ENCODE measurements around the gene BCL2L13.

BCL2L13 gene, protein sequence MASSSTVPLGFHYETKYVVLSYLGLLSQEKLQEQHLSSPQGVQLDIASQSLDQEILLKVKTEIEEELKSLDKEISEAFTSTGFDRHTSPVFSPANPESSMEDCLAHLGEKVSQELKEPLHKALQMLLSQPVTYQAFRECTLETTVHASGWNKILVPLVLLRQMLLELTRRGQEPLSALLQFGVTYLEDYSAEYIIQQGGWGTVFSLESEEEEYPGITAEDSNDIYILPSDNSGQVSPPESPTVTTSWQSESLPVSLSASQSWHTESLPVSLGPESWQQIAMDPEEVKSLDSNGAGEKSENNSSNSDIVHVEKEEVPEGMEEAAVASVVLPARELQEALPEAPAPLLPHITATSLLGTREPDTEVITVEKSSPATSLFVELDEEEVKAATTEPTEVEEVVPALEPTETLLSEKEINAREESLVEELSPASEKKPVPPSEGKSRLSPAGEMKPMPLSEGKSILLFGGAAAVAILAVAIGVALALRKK

DNA sequence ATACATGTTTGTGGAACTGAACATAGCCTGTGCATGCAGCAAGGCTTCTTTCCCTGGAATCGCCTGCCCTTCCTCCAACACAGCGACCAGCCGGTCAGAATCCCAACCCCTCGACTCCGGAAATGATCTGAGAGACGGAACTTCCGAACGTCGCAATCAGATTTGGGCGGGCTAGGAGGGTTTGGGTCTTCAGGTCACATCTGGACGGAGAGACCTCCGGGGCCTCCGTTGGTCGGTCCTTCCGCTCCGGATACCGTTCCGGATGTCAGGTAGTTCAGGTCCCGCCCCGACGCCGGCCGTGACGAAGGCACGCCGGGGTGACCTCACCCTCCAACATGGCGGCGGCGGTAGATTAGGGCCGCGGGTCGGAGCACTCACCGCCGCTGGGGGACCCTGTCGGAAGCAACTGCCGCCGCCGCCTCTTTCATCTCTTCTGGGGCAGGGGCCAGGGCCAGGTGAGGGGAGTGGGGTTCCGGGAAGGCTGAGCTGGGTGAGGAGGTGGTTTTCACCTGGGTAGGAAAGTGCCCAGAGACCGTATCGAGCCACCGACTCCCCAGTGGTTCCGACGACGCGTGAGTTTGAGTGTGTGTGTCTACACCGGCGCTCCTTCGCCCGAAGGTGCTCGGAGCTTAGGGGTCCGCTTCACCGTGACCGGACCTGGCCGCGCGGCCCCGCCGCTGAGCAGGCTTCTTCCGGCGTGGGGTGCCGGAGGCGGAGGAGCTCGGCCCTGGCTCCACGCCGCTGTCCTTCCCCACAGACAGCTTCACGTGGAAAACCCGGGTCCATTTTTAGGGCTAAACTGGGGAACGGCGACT lies at the start of gene BCL2L13:
TSS of gene BCL2L13 (plus strand) at position 326 of the 815 bp plus-strand sequence. CDS start 16,955 bp downstream, outside the sequence.
- DNase-seq (ENCODE audit: low spot score): peak; percentile 93

DNA sequence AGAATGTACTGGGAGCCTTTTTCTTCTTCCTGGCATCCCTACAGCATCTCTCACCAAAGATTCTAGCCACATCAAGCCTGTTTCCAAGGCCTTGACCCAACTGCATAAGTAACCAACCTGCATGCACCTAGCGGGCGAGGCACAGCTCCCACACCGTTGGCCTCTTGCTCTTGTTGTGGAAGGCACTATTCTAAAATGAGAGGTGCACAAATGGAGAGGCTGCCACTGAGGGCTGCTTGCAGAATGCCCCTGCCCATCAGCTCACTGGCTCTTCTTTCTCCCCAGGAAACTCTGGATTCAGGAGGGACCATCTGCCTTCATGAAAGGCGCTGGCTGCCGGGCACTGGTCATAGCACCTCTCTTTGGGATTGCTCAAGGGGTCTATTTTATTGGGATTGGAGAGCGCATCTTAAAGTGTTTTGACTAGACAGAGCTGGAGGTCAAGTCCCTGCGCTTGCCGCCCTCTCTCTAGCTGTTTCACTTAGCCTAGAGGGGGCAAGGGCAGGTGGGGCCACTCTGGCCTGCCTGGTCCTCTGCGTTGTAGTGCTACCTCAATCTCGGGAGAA lies 48.7 kb upstream of the BCL2L13 start:
- no peak for DNase-seq (ENCODE audit: low spot score)

DNA sequence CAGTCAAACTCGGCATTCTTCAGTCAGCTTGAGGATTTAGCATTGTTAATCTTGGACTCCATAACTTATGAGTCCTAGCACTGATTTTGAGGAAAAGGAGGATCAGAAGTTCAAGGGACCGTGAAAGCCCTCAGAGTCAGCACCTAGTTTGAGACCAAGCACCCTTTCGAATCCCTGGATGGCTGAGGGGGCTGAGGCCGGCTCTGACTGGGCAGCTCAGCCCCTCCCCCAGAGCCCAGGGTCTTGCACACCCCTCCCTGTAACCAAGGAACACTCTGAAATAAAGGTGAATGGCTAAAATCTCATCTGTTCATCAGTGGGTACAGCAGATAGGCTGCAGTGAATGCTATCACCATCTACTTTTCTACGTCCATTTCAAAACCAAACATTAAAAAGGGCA lies 48.0 kb upstream of the BCL2L13 start:
- no peak for DNase-seq (ENCODE audit: low spot score)

DNA sequence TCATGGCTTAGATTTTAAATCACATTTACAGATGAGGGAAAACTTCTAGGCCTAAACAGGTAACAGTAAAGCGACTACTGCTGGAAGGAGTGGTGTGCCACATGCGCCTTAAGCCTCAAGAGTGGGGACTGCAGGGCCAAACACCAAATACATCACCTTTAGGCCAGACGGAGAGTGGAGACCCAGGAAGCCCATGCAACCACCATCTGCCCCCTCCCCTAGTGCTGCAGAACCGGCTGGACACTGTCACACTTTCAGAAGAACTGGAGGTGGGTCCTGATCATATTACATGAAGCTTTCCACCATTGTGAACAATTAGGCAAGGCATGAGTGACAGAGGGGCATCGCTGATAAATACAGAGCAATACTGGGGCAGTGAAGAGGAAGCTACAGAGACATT lies 46.4 kb upstream of the BCL2L13 start:
- DNase-seq (ENCODE audit: low spot score): no peak

DNA sequence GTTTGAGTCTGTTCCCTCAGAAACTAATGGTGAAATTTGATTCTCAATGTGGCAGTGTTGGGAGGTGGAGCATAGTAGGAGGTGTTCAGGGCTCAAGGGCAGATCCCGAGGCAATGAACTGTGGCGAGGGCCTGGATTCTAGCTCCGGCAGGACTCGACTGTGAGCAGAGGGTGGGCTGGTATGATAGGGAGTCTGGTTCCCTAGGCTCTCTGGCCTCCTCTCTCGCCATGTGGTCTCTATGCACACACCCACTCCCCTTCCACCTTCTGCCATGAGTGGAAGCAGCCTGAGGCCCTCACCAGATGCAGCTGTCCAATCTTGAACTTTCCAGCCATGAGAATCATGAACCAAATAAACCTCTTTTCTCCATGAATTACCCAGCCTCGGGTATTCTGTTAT lies 42.3 kb upstream of the BCL2L13 start:
- DNase-seq (ENCODE audit: low spot score): no peak

DNA sequence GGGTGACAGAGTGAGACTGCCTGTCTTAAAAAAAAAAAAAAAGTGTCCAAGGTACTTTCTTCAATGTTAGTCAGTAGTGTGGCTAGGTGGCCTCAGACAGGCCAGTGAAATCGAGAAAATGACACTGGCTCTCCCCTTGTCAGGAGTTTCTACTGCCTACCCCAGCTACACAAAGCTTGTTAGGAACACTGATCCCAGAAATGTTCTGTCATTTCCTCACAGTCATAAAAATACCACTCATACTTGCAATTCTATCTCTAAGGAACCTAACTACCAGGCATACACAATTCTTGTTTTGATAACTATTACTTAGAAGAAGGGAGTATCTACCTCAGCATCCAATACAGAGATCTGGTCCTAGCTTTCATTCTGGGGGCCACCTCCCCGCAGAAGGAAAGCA lies 41.3 kb upstream of the BCL2L13 start:
- no peak for DNase-seq (ENCODE audit: low spot score)

DNA sequence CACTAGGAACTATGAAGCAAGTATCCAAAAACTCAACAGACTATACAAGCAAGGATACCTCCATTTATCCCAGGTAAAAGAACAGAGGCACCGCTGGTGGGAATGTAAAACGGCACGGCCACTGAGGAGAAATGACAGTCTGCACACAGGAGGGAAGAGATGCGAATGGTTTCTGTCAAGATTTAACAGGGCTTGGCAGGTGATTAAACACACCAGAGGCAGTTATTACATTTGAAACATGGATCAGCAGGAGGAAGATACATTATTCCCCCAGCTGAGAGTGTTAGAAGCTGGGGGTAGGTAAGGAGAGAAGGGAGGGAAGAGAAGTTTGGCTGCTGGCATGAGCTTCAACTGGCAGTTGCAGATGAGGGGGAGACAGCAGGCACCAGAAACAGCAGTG lies 40.2 kb upstream of the BCL2L13 start:
- no peak for DNase-seq (ENCODE audit: low spot score)

DNA sequence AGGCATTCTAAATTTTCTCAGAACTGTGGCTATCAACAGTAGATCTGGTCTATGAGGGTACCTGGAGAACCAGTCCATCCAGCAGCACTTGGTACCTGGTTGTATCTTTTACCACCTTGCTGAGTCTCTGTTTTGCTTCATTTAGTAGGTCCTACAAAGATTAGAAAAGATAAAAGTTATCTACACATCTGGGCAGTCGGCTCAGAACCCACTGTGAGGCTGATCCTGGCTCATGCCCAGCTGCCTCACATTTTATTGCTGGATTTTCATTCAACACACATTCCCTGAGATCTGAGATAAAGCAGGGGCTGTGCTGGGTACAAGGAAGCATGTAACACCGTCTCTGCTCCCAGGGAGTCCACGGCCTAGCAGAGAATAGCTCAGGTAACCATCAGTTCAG lies 37.5 kb upstream of the BCL2L13 start:
- DNase-seq (ENCODE audit: low spot score): no peak

DNA sequence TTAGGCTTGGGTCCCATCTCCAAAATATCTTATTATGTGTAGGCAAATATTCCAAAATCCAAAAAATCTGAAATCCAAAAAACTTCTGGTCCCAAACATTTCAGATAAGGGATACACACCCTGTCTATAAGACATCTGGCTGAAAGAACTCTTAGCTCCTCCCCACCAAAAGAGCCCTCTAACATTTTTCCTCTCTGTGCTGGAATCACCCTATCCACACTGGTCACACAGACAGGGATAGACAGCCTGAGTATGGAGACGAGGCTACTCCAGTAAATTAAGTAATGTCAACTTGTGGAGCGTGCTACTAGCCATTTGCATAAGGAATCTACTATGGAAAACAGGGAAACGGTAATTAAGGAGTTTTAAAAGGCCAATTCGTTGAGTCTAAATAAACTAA lies 34.9 kb upstream of the BCL2L13 start:
- DNase-seq (ENCODE audit: low spot score): no peak

DNA sequence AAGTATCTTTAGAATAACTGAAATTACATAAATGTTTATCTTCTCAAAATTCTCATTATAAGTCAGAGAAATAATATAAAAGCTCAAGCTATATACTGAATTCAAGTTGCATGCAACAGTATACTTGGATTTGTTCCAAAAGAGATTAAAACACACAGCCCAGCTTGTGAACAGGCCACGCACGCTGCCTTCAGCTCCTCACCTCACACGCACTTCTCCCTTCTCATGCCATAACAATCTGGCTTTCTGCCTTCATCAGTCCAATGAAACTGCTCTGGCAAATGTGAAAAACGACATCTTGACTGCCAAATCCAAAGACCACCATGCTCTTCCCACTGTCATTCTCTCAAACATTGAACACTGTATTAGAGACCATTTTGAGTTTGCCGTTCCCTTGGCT lies 32.1 kb upstream of the BCL2L13 start:
- DNase-seq (ENCODE audit: low spot score): no peak

DNA sequence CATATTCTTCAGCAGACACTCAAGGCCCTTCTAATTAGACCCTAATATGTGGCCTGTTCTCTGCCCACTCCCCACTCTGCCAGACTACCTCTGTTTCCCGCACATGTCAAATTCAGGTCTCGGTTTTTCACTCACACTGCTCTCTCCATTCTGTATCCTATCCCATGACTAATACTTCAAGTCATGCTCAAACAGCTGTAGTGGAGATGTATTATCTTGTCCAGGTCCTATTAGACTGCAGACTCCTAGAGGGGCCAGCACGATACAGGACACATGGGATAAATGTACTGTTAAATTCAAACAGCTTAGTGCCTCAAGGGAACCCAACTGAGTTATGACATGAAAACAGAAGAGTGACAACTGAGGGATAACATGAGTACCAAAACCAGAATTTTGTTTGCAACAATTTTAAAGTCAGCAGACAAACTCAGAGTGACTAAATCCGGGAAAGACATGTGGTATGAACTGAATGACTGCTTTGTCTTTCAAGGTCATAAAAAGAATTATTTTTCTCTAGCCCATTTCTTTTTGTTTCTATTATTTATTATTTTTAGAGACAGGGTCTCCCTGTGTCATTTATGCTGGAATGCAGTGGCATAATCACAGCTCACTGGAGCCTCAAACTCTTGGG lies 30.6 kb upstream of the BCL2L13 start:
- DNase-seq (ENCODE audit: low spot score): no peak

DNA sequence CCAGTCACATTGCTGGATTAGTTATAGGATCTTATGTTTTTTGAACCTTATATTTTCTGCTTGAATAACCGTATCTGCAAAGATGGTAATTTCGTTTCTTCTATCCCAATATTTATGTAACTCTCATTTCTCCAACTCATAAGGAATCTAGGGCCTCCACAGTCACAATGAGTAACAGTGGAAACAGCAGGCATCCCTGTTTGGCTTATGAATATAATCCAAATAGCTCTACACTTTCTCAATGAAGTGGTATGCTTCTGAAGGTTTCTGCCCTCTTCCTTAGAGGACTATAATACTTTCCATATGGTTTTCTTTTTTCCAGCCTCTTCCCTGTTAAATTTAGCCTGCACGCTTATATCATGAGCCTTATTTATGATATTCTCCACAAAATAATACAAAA lies 26.5 kb upstream of the BCL2L13 start:
- DNase-seq (ENCODE audit: low spot score): no peak

DNA sequence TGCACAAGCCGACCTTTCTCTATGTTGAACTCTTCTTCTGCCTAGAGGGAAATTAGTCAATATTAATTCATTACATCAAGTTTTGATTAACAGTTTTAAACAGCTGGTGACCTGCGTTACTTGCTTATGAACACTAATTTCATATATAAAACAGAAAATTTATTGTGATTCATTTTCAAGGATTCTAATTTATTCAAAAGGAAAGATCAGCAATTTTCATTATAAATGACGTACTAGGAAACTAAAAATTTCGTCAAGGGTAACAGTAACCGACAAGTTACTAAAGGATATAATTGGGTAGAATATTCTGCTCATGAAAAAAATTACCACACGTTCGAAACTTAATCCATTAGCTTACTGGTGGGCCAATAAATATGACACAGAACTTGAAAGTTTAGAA lies 25.3 kb upstream of the BCL2L13 start:
- no peak for DNase-seq (ENCODE audit: low spot score)

DNA sequence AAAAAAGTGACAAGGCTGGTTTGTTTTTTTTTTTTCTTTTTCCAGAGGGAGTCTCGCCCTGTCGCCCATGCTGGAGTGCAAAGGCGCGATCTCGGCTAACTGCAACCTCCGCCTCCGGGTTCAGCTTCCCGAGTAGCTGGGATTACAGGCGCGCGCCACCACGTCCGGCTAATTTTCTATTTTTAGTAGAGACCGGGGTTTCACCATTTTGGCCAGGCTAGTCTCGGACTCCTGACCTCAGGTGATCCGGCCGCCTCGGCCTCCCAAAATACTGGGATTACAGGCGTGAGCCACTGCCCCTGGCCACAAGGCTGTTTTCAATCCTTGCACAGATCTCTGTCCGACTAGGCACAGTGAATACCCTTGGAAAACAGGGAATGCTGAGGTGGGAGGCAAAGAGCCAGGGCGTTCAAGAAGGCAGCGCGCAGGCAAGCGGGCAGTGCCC lies 10.6 kb upstream of the BCL2L13 start:
- no peak for DNase-seq (ENCODE audit: low spot score)

DNA sequence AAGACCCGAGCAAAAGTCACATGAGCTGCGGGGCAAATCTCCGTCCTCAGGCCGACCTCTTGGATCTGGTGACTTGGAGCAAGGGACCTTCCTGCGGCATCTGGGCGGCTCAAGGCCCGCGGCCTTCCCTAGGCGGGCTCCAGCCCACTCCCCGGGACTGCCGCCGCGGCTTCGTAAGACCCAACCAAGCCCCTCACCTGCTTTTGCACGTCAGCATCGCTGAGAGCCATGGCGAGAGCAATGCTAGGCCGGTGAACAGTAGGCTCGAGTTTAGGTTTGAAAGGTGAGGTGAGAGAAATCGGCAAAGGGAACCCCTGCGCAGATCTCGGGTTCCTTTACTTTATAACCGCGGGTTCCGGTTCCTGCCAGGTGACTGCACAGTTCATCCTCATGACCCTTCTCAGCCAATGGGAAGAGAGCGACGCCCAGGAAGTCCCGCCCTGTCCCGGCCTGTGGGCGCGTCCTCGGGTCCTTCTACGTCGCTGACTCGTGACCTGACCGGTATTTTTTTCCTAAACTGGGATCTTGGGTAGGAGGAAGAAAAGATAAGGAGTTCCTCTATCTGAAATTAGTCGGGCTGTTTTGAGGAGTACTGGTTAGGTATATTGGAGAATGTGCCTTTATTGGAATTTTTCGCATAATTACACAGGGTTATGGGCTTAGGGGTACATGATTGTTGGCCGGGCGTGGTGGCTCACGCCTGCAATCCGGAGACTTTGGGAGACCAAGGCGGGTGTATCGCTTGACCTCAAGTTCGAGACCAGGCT lies 10.0 kb upstream of the BCL2L13 start, which contains the start of gene ATP6V1E1:
TSS of gene ATP6V1E1 (minus strand) at position 344 of the 767 bp plus-strand sequence. CDS start at position 230, 114 bp downstream.
- peak; percentile 97 for DNase-seq (ENCODE audit: low spot score)

DNA sequence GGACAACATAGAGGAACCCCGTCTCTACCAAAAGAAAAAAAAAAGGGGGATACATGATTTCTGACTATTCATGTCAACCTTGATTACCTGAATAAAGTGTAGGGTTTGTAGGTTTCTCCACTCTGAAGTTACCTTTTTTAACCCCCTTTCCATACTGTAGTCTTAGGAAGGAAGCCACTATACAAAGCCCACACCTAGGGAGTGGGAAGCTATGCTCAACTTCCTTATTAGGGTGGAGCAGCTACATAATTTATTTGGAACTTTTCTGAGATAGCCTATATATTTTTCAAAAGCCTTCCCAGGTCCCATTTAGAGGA lies 9.4 kb upstream of the BCL2L13 start:
- no peak for DNase-seq (ENCODE audit: low spot score)

DNA sequence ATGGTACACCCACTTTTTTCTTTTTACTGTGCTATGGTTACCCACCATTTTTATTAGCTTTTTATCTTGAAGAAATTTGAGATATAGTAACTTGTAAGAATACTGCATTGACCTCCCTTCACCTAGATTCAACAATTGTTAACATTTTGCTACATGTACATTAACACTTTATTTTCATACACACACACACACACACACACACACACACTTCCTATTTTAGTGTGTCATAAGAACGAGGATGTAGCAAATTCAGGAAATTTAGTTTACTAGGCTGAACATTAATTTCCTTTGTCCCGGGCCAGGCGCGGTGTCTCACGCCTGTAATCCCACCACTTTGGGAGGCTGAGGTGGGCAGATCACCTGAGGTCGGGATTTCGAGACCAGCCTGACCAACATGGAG lies 8.9 kb upstream of the BCL2L13 start:
- no peak for DNase-seq (ENCODE audit: low spot score)

DNA sequence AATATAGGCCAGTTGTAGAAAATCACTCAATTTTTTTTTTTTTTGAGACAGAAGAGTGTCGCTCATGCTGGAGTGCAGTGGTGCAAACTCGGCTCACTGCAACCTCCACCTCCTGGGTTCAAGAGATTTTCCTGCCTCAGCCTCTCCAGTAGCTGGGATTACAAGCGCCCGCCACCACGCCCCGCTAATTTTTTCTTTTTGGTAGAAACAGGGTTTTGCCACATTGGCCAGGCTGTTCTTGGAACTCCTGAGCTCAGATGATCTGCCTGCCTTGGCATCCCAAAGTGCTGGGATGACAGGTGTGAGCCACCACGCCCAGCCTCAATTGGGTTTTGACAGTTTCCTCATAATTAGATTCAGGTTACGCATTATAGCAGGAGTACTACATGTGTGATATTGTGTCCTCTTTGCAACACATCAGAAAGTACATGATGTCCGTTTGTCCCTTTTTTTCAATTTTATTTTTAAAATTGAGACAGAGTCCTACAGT lies 7.4 kb upstream of the BCL2L13 start:
- no peak for DNase-seq (ENCODE audit: low spot score)

DNA sequence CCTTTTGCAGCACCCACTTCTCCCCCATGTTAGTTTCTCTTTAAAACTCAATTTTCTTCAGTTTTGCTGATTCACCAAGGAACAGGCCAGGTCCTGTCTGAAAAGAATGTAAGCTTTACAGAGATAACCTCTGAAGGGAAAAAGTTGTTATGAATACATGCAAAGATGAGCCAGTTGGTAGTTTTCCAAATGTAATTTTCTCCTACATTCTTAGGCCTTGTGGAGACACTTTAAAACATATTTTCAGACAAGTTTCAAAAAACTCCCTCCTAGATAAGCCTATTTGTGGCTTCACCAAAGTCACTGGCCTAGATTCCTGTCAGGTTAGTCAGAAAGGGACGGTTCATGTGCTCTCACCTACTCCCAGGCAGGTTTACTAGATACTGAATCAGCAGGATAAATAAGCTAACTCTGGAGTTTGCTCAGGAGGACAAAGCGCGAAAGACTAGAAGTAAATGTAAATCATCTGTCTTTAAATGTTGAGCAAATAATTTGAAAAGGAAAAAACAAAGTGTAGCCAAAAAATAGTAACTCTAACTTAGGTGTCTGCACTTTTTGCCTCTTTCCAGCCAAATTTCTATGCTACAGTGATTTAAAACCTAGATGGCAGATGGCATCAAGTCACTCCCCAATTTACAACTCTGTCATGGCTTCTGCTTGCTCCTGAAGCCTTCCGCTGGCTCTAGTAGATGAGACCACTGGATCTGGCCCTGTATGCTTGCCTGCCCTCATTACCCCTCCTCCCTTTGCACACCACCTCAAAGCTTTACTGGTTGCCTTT lies 5.2 kb upstream of the BCL2L13 start:
- no peak for DNase-seq (ENCODE audit: low spot score)

DNA sequence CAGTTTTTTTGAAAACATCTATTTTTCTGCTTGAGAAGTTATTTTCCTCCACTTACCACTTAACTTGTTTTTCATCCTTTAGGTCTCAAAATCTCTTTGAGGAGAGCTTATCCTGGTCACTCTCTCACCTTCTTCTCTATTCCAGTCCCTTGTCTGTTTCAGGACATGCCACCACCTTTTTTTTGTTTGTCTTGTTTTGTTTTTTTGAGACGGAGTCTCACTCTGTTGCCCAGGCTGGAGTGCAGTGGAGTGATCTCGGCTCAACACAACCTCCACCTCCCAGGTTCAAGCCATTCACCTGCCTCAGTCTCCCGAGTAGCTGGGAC lies 4.6 kb upstream of the BCL2L13 start:
- no peak for DNase-seq (ENCODE audit: low spot score)

DNA sequence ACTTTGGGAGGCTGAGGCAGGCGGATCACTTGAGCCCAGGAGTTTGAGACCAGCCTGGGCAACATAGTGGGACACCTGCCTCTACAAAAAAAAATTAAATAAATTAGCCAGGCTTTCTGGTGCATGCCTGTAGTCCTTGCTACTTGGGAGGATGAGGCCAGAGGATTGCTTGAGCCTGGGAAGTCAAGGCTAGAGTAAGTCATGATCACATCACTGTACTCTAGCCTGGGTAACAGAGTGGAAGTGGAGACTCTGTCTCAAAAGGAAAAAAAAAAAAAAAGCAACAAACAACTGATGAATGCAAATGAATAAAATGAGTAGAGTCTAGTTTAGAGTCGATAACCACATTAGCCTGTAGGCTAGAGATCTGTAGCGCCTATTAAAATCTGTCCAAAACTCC lies 3.9 kb upstream of the BCL2L13 start:
- DNase-seq (ENCODE audit: low spot score): no peak

Data from germinal center (tissue), 1 donor.